Right lobe of liver (tissue), 6 donors: Measurements from ENCODE around the gene CARF. TPM values are rescaled to one million over a fixed set of nuclear protein-coding genes. Genes with fewer than 3 reads are reported as not detected.
A peak's percentile ranks its signal among the peaks of the same experiment; 100 is the strongest.
"Not testable (repeated sequence)": the region's sequence is repeated elsewhere in the genome, so short reads cannot be mapped to it uniquely, and the experiment has no call there.

Source experiments
- ATAC-seq, 4 donors: fragments of 200-7000 bp; cut with Tn5 transposase; one replicate each; pipeline ENCODE4 v1.9.1; 2020; ENCODE audit warnings: mild to moderate bottlenecking in 4 of 4, moderate library complexity in 4 of 4
- DNase-seq, 3 donors: peaks; one replicate each; pipeline ENCODE4 v3.0.0-alpha.2; 2020
- H3K27ac ChIP-seq, 3 donors: fragments of 200-600 bp; one replicate each; pipeline ENCODE4 v1.8.0; 2022
- H3K27me3 ChIP-seq, 2 donors: fragments of 200-600 bp; one replicate each; pipeline ENCODE4 v1.8.0; 2022
- H3K36me3 ChIP-seq, 4 donors: fragments of 200-600 bp; sonication (generic) in 1 of 4; one replicate each; pipeline versions ENCODE4 v1.5.1 to v1.8.0; 2017 to 2022; ENCODE audit warnings: control low read depth in 1 of 4
- H3K4me1 ChIP-seq, 4 donors: fragments of 200-600 bp; sonication (generic) in 1 of 4; one replicate each; pipeline versions ENCODE4 v1.5.1 to v1.8.0; 2017 to 2022; ENCODE audit warnings: control low read depth in 1 of 4
- H3K4me3 ChIP-seq, 3 donors: fragments of 200-600 bp; one replicate each; pipeline ENCODE4 v1.8.0; 2022
- H3K9me3 ChIP-seq, 4 donors: fragments of 200-600 bp; sonication (generic) in 1 of 4; one replicate each; pipeline versions ENCODE4 v1.5.1 to v1.8.0; 2017 to 2022; ENCODE audit warnings: control low read depth in 1 of 4
- CTCF ChIP-seq, 4 donors: fragments of 200-600 bp in 3 of 4; fragments of 450-650 bp in 1 of 4; IDR thresholded peaks; one replicate each; pipeline versions ENCODE4 v1.5.1 to v1.8.0; 2016 to 2022; ENCODE audit warnings: antibody characterized with exemption in 4 of 4, mild to moderate bottlenecking in 2 of 4
- POLR2A ChIP-seq: fragments of 450-650 bp; IDR thresholded peaks from one replicate; pipeline ENCODE4 v1.6.1; 2017; ENCODE audit warnings: antibody characterized with exemption, mild to moderate bottlenecking
- WGBS: methylation state at CpG from one replicate; pipeline ENCODE4 v1.1.6; 2018; ENCODE audit warnings: low coverage, low lambda C conversion rate; ENCODE audit not compliant: insufficient coverage; ENCODE audit errors: missing lambda C conversion rate; 5-methylcytosine and 5-hydroxymethylcytosine counted together
- intact Hi-C, 2 donors: fragments of 100-400 bp; cut with DNase I; formaldehyde crosslinking; loops; one replicate each; pipeline versions ENCODE4 v1.11.2 to v1.14.1; 2022
- total RNA-seq, 6 experiments: library from RNA; depleted of rRNA in 2 of 6; stranded (reverse); fragments of >200 nt in 2 of 6; fragmentation: NEBNext Ultra II Directional in 3 of 6; extraction: Animal tissue kit (Norgen Biotek cat#: 25700) in 3 of 6; gene quantifications; one replicate each; pipeline versions ENCODE4 v1.1.0 to v1.2.4, GENCODE V29; 2016 to 2023
- donor health status: DM: no; HTN: yes; CAD: no.
- donor health status: DM: no; HTN: no; CAD: no.
- donor health status: DM: no; HTN: no; CAD: no.
- donor health status: DM: no; HTN: yes; CAD: no.
- donor health status: DM: no; HTN: yes; CAD: no.

CARF gene
- total RNA-seq, 6 experiments from 2014 or later: 3.0 to 6.9 (median 4.3) TPM

GRCh38 chr2:202908186-202908585 is 3.9 kb upstream of the CARF start:
- Histone ChIP-seq H3K36me3 (peaks cover 0 to 6% (median 2%) of the 10 kb centered on the region in 4 donors), H3K9me3 (no peaks in the 10 kb centered on the region), H3K4me3 (no peak overlapping the region), H3K27me3 (no peaks in the 10 kb centered on the region), H3K27ac (no peak overlapping the region), H3K4me1 (peaks cover 0 to 13% (median 8%) of the 10 kb centered on the region in 4 donors)
- DNase-seq: no peak
- ATAC-seq: no peak
- intact Hi-C loops: no loop called here
- WGBS: 79% methylated on average over 5 of the region's 5 CpGs
- TF ChIP-seq CTCF (IDR thresholded peaks at IDR 0.05) (no peak), POLR2A (no peak)

GRCh38 chr2:202909394-202910192 is 2.5 kb upstream of the CARF start:
- WGBS: 81% methylated on average over 5 of the region's 6 CpGs

GRCh38 chr2:202910250-202910649 is 1.8 kb upstream of the CARF start:
- H3K36me3 ChIP-seq, H3K27me3 ChIP-seq, intact Hi-C loops, DNase-seq, H3K9me3 ChIP-seq, ATAC-seq, H3K27ac ChIP-seq: not testable (repeated sequence)
- Histone ChIP-seq H3K4me3 (peak overlapping the region in 2 of 3 donors; percentile 74 to 77), H3K4me1 (peaks cover 0 to 13% (median 8%) of the 10 kb centered on the region in 4 donors)
- WGBS: 78% methylated on average over 5 of the region's 5 CpGs

More at GRCh38 chr2:202909394-202910192, 2.5 kb upstream of the CARF start:
- Histone ChIP-seq H3K27ac (no peak overlapping the region), H3K27me3 (no peaks in the 10 kb centered on the region), H3K36me3 (peaks cover 0 to 6% (median 2%) of the 10 kb centered on the region in 4 donors), H3K9me3 (no peaks in the 10 kb centered on the region), H3K4me1 (peaks cover 0 to 13% (median 8%) of the 10 kb centered on the region in 4 donors), H3K4me3 (no peak overlapping the region)
- intact Hi-C loops: no loop called here
- no peak for TF ChIP-seq CTCF (IDR thresholded peaks at IDR 0.05)
- TF ChIP-seq POLR2A: no peak
- DNase-seq (no peak), ATAC-seq (no peak)

GRCh38 chr2:202910698-202911097 is 1.4 kb upstream of the CARF start:
- Histone ChIP-seq H3K27me3 (no peaks in the 10 kb centered on the region), H3K36me3 (peaks cover 0 to 6% (median 2%) of the 10 kb centered on the region in 4 donors), H3K4me1 (peaks cover 0 to 13% (median 8%) of the 10 kb centered on the region in 4 donors), H3K4me3 (peak overlapping the region; percentile 74 to 92 (median 77)), H3K9me3 (no peaks in the 10 kb centered on the region), H3K27ac (no peak overlapping the region)
- intact Hi-C loops: no loop called here
- WGBS: 7% methylated on average over 3 of the region's 3 CpGs
- no peak for TF ChIP-seq POLR2A
- ATAC-seq (no peak), DNase-seq (no peak)

GRCh38 chr2:202911203-202911511 is 918 bp upstream of the CARF start:
- Histone ChIP-seq H3K27me3 (no peaks in the 10 kb centered on the region), H3K9me3 (no peaks in the 10 kb centered on the region), H3K36me3 (peaks cover 0 to 4% (median 1%) of the 10 kb centered on the region in 4 donors), H3K4me3 (peak overlapping the region; percentile 74 to 92 (median 77)), H3K4me1 (peaks cover 0 to 13% (median 8%) of the 10 kb centered on the region in 4 donors), H3K27ac (peak overlapping the region in 2 of 3 donors; percentile 63 to 81)
- ATAC-seq (no peak), DNase-seq (no peak)
- WGBS: 0% methylated on average over 3 of the region's 8 CpGs
- intact Hi-C loops: no loop called here
- no peak for TF ChIP-seq POLR2A
- TF ChIP-seq CTCF (IDR thresholded peaks at IDR 0.05): no peak

GRCh38 chr2:202912342-202913201 is 497 bp downstream of the CARF start:
- intact Hi-C loops, H3K27me3 ChIP-seq, H3K36me3 ChIP-seq, DNase-seq, H3K9me3 ChIP-seq: not testable (repeated sequence)
- Histone ChIP-seq H3K4me1 (peaks cover 0 to 13% (median 8%) of the 10 kb centered on the region in 4 donors), H3K27ac (peak overlapping the region; percentile 63 to 81 (median 80)), H3K4me3 (peak overlapping the region; percentile 74 to 92 (median 77))
- peak; percentile 79 to 87 (median 82) for ATAC-seq
- whole genome bisulfite sequencing: 5% methylated on average over 7 of the region's 49 CpGs
